SU-DHL-6 (cell line): ENCODE data around the gene HNRNPH3.

Source experiments
- EZH2phosphoT487 ChIP-seq: fragments of 200-600 bp; sonication (generic), shearing (Covaris generic); conservative IDR thresholded peaks from 2 replicates; pipeline ENCODE4 v1.6.1; 2018; ENCODE audit warnings: mild to moderate bottlenecking, antibody characterized with exemption, low read length, moderate library complexity, mixed read lengths
- TF ChIP-seq, protein P1 (sequence below): fragments of 200-600 bp; sonication (generic); IDR thresholded peaks from one replicate; pipeline ENCODE4 v1.5.1; 2017; ENCODE audit warnings: antibody characterized with exemption, mild to moderate bottlenecking, low read length, moderate library complexity; ENCODE audit not compliant: insufficient read depth, poor library complexity, severe bottlenecking

- TF ChIP-seq EZH2phosphoT487 = no peak
- TF ChIP-seq, protein P1, sequence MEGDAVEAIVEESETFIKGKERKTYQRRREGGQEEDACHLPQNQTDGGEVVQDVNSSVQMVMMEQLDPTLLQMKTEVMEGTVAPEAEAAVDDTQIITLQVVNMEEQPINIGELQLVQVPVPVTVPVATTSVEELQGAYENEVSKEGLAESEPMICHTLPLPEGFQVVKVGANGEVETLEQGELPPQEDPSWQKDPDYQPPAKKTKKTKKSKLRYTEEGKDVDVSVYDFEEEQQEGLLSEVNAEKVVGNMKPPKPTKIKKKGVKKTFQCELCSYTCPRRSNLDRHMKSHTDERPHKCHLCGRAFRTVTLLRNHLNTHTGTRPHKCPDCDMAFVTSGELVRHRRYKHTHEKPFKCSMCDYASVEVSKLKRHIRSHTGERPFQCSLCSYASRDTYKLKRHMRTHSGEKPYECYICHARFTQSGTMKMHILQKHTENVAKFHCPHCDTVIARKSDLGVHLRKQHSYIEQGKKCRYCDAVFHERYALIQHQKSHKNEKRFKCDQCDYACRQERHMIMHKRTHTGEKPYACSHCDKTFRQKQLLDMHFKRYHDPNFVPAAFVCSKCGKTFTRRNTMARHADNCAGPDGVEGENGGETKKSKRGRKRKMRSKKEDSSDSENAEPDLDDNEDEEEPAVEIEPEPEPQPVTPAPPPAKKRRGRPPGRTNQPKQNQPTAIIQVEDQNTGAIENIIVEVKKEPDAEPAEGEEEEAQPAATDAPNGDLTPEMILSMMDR = no peak
Measured at GRCh38 chr10:68346774-68347173, 14.9 kb downstream of the HNRNPH3 start.
